Mesenchymal stem cell (in vitro differentiated cells and primary cell): Measurements from ENCODE around the gene CABYR.

Experiments
- DNase-seq: peaks from one replicate; pipeline ENCODE4 v3.0.0-alpha.2; 2013
- H2AFZ ChIP-seq: one replicate; pipeline ENCODE4 v1.6.1; 2013; ENCODE audit warnings: low read depth, mild to moderate bottlenecking, control low read depth, inconsistent platforms, low read length, moderate library complexity
- H2AK5ac ChIP-seq: 2 replicates; pipeline ENCODE4 v1.6.1; 2013; ENCODE audit warnings: low read length, moderate library complexity, mild to moderate bottlenecking, inconsistent platforms; ENCODE audit not compliant: severe bottlenecking
- H2BK120ac ChIP-seq: one replicate; pipeline ENCODE4 v1.6.1; 2013; ENCODE audit warnings: low read depth, mild to moderate bottlenecking, inconsistent platforms, low read length, moderate library complexity
- H2BK12ac ChIP-seq, 2 experiments: one replicate each; pipeline ENCODE4 v1.6.1; 2013; ENCODE audit warnings: inconsistent platforms in 2 of 2, low read length in 2 of 2, mild to moderate bottlenecking in 2 of 2, moderate library complexity in 2 of 2, control low read depth in 1 of 2
- H2BK15ac ChIP-seq: one replicate; pipeline ENCODE4 v1.6.1; 2013; ENCODE audit warnings: mild to moderate bottlenecking, low read depth, inconsistent platforms; ENCODE audit not compliant: poor library complexity, severe bottlenecking
- H2BK5ac ChIP-seq: 2 replicates; pipeline ENCODE4 v1.6.1; 2013; ENCODE audit warnings: low read depth, mild to moderate bottlenecking, low read length, control low read depth, inconsistent platforms; ENCODE audit not compliant: poor library complexity, severe bottlenecking
- H3K14ac ChIP-seq, 2 experiments: one replicate each; pipeline ENCODE4 v1.6.1; 2013; ENCODE audit warnings: inconsistent platforms in 2 of 2, low read length in 2 of 2, control low read depth in 1 of 2, mild to moderate bottlenecking in 1 of 2, moderate library complexity in 1 of 2
- H3K18ac ChIP-seq, 2 experiments: one replicate each; pipeline ENCODE4 v1.6.1; 2013; ENCODE audit warnings: inconsistent platforms in 2 of 2, low read length in 2 of 2, control low read depth in 1 of 2, low read depth in 1 of 2, mild to moderate bottlenecking in 1 of 2
- H3K23ac ChIP-seq, 2 experiments: one replicate each; pipeline ENCODE4 v1.6.1; 2013; ENCODE audit warnings: inconsistent platforms in 2 of 2, low read length in 2 of 2, mild to moderate bottlenecking in 2 of 2, moderate library complexity in 2 of 2, control low read depth in 1 of 2
- H3K27ac ChIP-seq: 2 replicates; pipeline ENCODE4 v1.5.1; 2013; ENCODE audit warnings: mild to moderate bottlenecking, moderate library complexity, low read length, control low read depth, inconsistent platforms; ENCODE audit not compliant: poor library complexity, severe bottlenecking
- H3K27me3 ChIP-seq, 2 experiments: 2 replicates each; pipeline versions ENCODE4 v1.6.1 to v1.7.0; 2013; ENCODE audit warnings: low read length in 2 of 2, mild to moderate bottlenecking in 2 of 2, moderate library complexity in 2 of 2, control low read depth in 1 of 2, inconsistent platforms in 1 of 2; ENCODE audit not compliant: control insufficient read depth in 1 of 2, insufficient read depth in 1 of 2
- H3K36me3 ChIP-seq, 2 experiments: 2 replicates each; pipeline versions ENCODE4 v1.6.1 to v1.7.0; 2013; ENCODE audit warnings: low read length in 2 of 2, control low read depth in 1 of 2, inconsistent platforms in 1 of 2, low read depth in 1 of 2, mild to moderate bottlenecking in 1 of 2; ENCODE audit not compliant: insufficient read depth in 2 of 2, control insufficient read depth in 1 of 2
- H3K4ac ChIP-seq, 2 experiments: one replicate each; pipeline ENCODE4 v1.6.1; 2013; ENCODE audit warnings: inconsistent platforms in 2 of 2, low read length in 2 of 2, mild to moderate bottlenecking in 2 of 2, moderate library complexity in 2 of 2, control low read depth in 1 of 2, low read depth in 1 of 2
- H3K4me1 ChIP-seq: 2 replicates; pipeline ENCODE4 v1.6.1; 2013; ENCODE audit warnings: low read depth, low read length, control low read depth; ENCODE audit not compliant: control insufficient read depth, insufficient read depth
- H3K4me2 ChIP-seq: 2 replicates; pipeline ENCODE4 v1.6.1; 2013; ENCODE audit warnings: low read length, mild to moderate bottlenecking, inconsistent platforms; ENCODE audit not compliant: poor library complexity, severe bottlenecking
- H3K4me3 ChIP-seq, 2 experiments: 2 replicates each; pipeline versions ENCODE4 v1.5.1 to v1.7.0; 2013; ENCODE audit warnings: low read length in 2 of 2, mild to moderate bottlenecking in 2 of 2, control low read depth in 1 of 2, low read depth in 1 of 2; ENCODE audit not compliant: insufficient read depth in 1 of 2
- H3K79me1 ChIP-seq: replicated peaks from 2 replicates; pipeline ENCODE4 v1.6.1; 2013; ENCODE audit warnings: mild to moderate bottlenecking, control low read depth, low read length, inconsistent platforms; ENCODE audit not compliant: poor library complexity, severe bottlenecking
- H3K9ac ChIP-seq: 2 replicates; pipeline ENCODE4 v1.7.0; 2013; ENCODE audit warnings: mild to moderate bottlenecking, low read length, moderate library complexity
- H3K9me3 ChIP-seq: 2 replicates; pipeline ENCODE4 v1.7.0; 2013; ENCODE audit warnings: mild to moderate bottlenecking, low read length; ENCODE audit not compliant: control insufficient read depth
- H4K8ac ChIP-seq: one replicate; pipeline ENCODE4 v1.6.1; 2013; ENCODE audit warnings: inconsistent platforms, mild to moderate bottlenecking, low read length, moderate library complexity
- H4K91ac ChIP-seq: one replicate; pipeline ENCODE4 v1.6.1; 2013; ENCODE audit warnings: mild to moderate bottlenecking, low read length, inconsistent platforms
- WGBS: methylation state at CpG from one replicate; pipeline ENCODE4 v1.1.7; 2013; ENCODE audit warnings: mixed read lengths; 5-methylcytosine and 5-hydroxymethylcytosine counted together

CABYR gene

DNA sequence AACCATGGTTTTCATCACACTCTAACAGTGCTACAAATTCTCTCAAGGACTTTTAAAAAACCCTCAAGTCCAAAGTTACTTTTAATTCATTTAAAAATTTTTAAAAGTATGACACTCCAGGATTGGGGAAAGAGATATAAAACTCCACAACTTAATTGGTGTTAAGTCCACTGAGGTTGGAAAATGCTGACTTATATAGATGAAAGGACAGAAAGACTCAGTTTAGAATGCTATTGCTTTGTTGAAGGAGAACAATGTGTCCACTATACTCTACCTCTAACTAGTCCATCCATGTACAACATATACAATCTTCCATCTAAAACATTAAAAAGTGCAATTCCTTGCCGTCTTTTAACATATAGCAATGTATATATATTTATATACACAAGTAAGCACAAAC lies 41.2 kb downstream of the CABYR start:
- no peak overlapping the region for H4K8ac ChIP-seq
- H3K23ac ChIP-seq: no peak overlapping the region
- no CpG with 5 or more reads among the region's 1 CpG for WGBS

DNA sequence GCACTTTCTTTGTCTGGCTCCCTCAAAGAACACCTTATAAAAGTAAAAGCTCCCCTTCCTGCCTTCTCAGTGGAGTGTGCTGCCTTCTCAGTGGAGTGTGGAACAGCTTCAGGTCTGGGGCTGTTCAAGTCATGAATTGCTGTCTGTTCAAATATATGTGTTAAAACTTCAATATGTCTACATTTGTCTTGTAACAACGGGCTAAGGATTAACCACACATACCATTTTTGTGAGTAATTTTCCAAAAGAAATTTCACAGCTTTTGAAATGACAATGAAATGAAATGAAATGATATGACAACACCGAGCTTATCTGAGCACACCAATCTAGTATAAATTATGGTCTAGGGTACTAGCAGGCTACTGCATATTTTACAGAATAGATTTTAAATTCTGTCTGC lies 42.9 kb downstream of the CABYR start:
- no peak overlapping the region for H2AFZ ChIP-seq
- H3K36me3 ChIP-seq: peaks cover 0 to 40% of the 10 kb centered on the region in 2 experiments
- no peak overlapping the region for H2BK5ac ChIP-seq
- H3K27me3 ChIP-seq: no peaks in the 10 kb centered on the region
- H3K9me3 ChIP-seq: no peaks in the 10 kb centered on the region
- H3K79me1 ChIP-seq: no peaks in the 10 kb centered on the region
- no peak overlapping the region for H3K4me2 ChIP-seq
- no peak overlapping the region for H3K23ac ChIP-seq
- WGBS: 71% methylated on average over 1 of the region's 2 CpGs
- H2BK15ac ChIP-seq: no peak overlapping the region
- no peak overlapping the region for H4K91ac ChIP-seq
- H3K27ac ChIP-seq: peak overlapping the region; percentile 7
- H3K4me3 ChIP-seq: no peak overlapping the region
- no peak overlapping the region for H2AK5ac ChIP-seq
- no peak overlapping the region for H3K4ac ChIP-seq
- DNase-seq: peak; percentile 7
- H3K4me1 ChIP-seq: peaks cover 2% of the 10 kb centered on the region
- no peak overlapping the region for H2BK120ac ChIP-seq
- H4K8ac ChIP-seq: no peak overlapping the region
- H2BK12ac ChIP-seq: no peak overlapping the region
- no peak overlapping the region for H3K9ac ChIP-seq
- H3K18ac ChIP-seq: no peak overlapping the region
- H3K14ac ChIP-seq: no peak overlapping the region

More for the DNA sequence above, 41.2 kb downstream of the CABYR start:
- H2AK5ac ChIP-seq: no peak overlapping the region
- H3K4me3 ChIP-seq: no peak overlapping the region
- no peak overlapping the region for H2BK12ac ChIP-seq
- no peak overlapping the region for H2AFZ ChIP-seq
- H3K27ac ChIP-seq: no peak overlapping the region
- H3K27me3 ChIP-seq: no peaks in the 10 kb centered on the region
- no peak for DNase-seq
- H3K9ac ChIP-seq: no peak overlapping the region
- no peak overlapping the region for H3K18ac ChIP-seq
- no peak overlapping the region for H3K14ac ChIP-seq
- H2BK5ac ChIP-seq: no peak overlapping the region
- H3K4ac ChIP-seq: no peak overlapping the region
- H3K4me2 ChIP-seq: no peak overlapping the region
- no peak overlapping the region for H4K91ac ChIP-seq
- H3K36me3 ChIP-seq: peaks cover 0 to 42% of the 10 kb centered on the region in 2 experiments
- no peak overlapping the region for H2BK15ac ChIP-seq
- no peaks in the 10 kb centered on the region for H3K79me1 ChIP-seq
- no peak overlapping the region for H2BK120ac ChIP-seq
- H3K4me1 ChIP-seq: peaks cover 2% of the 10 kb centered on the region
- H3K9me3 ChIP-seq: no peaks in the 10 kb centered on the region

DNA sequence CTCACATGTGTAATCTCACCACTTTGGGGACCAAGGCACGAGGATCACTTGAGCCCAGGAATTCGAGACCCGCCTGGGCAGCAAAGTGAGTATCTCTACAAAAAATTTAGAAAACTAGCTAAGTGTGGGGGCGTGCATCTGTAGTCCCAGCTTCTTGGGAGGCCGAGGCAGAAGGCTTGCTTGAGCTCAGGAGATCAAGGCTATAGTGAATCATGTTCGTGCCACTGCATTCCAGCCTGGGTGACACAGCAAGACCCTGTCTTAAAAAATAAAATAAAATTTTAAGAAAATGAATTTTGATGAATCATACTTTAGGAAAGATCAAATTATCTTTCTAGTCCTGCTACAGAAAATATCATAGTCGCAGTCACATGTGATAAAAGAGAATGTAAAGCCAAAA lies 46.9 kb downstream of the CABYR start:
- Histone ChIP-seq H2AFZ (no peak overlapping the region), H3K27me3 (no peaks in the 10 kb centered on the region), H2BK5ac (no peak overlapping the region), H2BK120ac (no peak overlapping the region), H3K4me2 (no peak overlapping the region), H2BK15ac (no peak overlapping the region), H3K14ac (no peak overlapping the region), H3K4me1 (peaks cover 5% of the 10 kb centered on the region), H3K9ac (no peak overlapping the region), H2AK5ac (no peak overlapping the region), H4K8ac (no peak overlapping the region), H3K4me3 (no peak overlapping the region), H4K91ac (no peak overlapping the region), H3K9me3 (no peaks in the 10 kb centered on the region), H3K4ac (no peak overlapping the region), H3K79me1 (peaks cover 4% of the 10 kb centered on the region), H3K18ac (no peak overlapping the region), H3K23ac (no peak overlapping the region), H3K27ac (no peak overlapping the region), H3K36me3 (peaks cover 5 to 17% of the 10 kb centered on the region in 2 experiments), H2BK12ac (no peak overlapping the region)
- no peak for DNase-seq
- WGBS: 95% methylated on average over 6 of the region's 7 CpGs

DNA sequence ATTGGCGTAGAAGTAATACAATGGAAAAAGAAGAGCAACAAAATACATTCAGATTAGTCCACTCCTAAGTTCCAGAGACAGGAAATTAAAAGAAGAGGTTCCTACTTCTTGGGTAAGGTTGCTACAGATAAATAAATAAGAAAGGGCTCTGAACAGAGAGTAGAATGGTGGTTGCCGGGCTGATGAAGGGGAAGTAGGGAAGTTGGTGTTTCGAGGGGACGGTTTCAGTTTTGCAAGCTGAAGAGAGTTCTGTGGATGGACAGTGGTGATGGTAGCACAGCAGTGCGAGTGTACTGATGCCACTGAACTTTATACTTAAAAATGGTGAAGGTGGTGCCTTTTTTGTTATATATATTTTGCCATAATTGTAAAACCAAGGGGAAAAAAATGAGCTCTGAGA lies 48.2 kb downstream of the CABYR start:
- H3K36me3 ChIP-seq: peaks cover 5% of the 10 kb centered on the region in 2 experiments
- DNase-seq: no peak
- no peak overlapping the region for H3K4ac ChIP-seq
- no peak overlapping the region for H2BK15ac ChIP-seq
- no peak overlapping the region for H4K91ac ChIP-seq
- no peak overlapping the region for H3K14ac ChIP-seq
- over 99% methylated on average over 3 of the region's 5 CpGs for WGBS
- H3K9ac ChIP-seq: no peak overlapping the region
- H3K18ac ChIP-seq: no peak overlapping the region
- H3K79me1 ChIP-seq: peaks cover 4% of the 10 kb centered on the region
- H3K27ac ChIP-seq: no peak overlapping the region
- no peaks in the 10 kb centered on the region for H3K9me3 ChIP-seq
- no peak overlapping the region for H3K23ac ChIP-seq
- H2BK12ac ChIP-seq: no peak overlapping the region
- no peak overlapping the region for H4K8ac ChIP-seq
- H3K4me3 ChIP-seq: no peak overlapping the region
- H3K4me2 ChIP-seq: no peak overlapping the region
- no peaks in the 10 kb centered on the region for H3K27me3 ChIP-seq
- no peak overlapping the region for H2BK120ac ChIP-seq
- H2BK5ac ChIP-seq: no peak overlapping the region
- H2AFZ ChIP-seq: no peak overlapping the region
- H3K4me1 ChIP-seq: peaks cover 5% of the 10 kb centered on the region
- no peak overlapping the region for H2AK5ac ChIP-seq
